Muscle of arm (tissue), 14 donors: ENCODE measurements around the gene CYP2U1. TPM values are rescaled to one million over a fixed set of nuclear protein-coding genes. Genes with fewer than 3 reads are reported as not detected.
"Not testable (repeated sequence)": the region's sequence is repeated elsewhere in the genome, so short reads cannot be mapped to it uniquely, and the experiment has no call there.

ENCODE experiments used
- DNase-seq: peaks from one replicate; pipeline ENCODE4 v3.0.0-alpha.2; 2013
- long read RNA-seq, 11 donors: transcript quantifications; one replicate each; lab custom pipeline, GENCODE V29; 2026
- polyA plus RNA-seq, 12 donors: library from polyadenylated mRNA; unstranded; fragments of 120-200 nt; gene quantifications; one replicate each; pipeline ENCODE4 v1.2.1, GENCODE V29; 2013; ENCODE audit not compliant: insufficient read length in 12 of 12

Gene CYP2U1
- polyA plus RNA-seq, result 1 to 10 TPM in 11 of 12 donors, not detected in 1; 4.8 to 7.1 (median 5.3) TPM
- long read RNA-seq, donor 1, full-length matches to known transcripts, result 2 of 2 reads
- long read RNA-seq, donor 1, partial matches to known transcripts, result 0 of 2 reads
- long read RNA-seq, donor 1, other reads (novel, unspliced or antisense), result 0 of 2 reads
- long read RNA-seq, donor 2, full-length matches to known transcripts, result 1 of 1 reads
- long read RNA-seq, donor 2, partial matches to known transcripts, result 0 of 1 reads
- long read RNA-seq, donor 2, other reads (novel, unspliced or antisense), result 0 of 1 reads
- long read RNA-seq, donor 3, full-length matches to known transcripts, result 1 of 1 reads
- long read RNA-seq, donor 3, partial matches to known transcripts, result 0 of 1 reads
- long read RNA-seq, donor 3, other reads (novel, unspliced or antisense), result 0 of 1 reads
- long read RNA-seq, donor 4, result 0 reads
- long read RNA-seq, donor 5, result 0 reads
- long read RNA-seq, donor 6, result 0 reads
- long read RNA-seq, donor 7, full-length matches to known transcripts, result 1 of 1 reads
- long read RNA-seq, donor 7, partial matches to known transcripts, result 0 of 1 reads
- long read RNA-seq, donor 7, other reads (novel, unspliced or antisense), result 0 of 1 reads
- long read RNA-seq, donor 8, full-length matches to known transcripts, result 1 of 1 reads
- long read RNA-seq, donor 8, partial matches to known transcripts, result 0 of 1 reads
- long read RNA-seq, donor 8, other reads (novel, unspliced or antisense), result 0 of 1 reads
- long read RNA-seq, donor 9, full-length matches to known transcripts, result 1 of 1 reads
- long read RNA-seq, donor 9, partial matches to known transcripts, result 0 of 1 reads
- long read RNA-seq, donor 9, other reads (novel, unspliced or antisense), result 0 of 1 reads
- long read RNA-seq, donor 10, full-length matches to known transcripts, result 1 of 1 reads
- long read RNA-seq, donor 10, partial matches to known transcripts, result 0 of 1 reads
- long read RNA-seq, donor 10, other reads (novel, unspliced or antisense), result 0 of 1 reads
- long read RNA-seq, donor 11, full-length matches to known transcripts, result 2 of 2 reads
- long read RNA-seq, donor 11, partial matches to known transcripts, result 0 of 2 reads
- long read RNA-seq, donor 11, other reads (novel, unspliced or antisense), result 0 of 2 reads

GRCh38 chr4:107930821-107931774 lies at the start of gene CYP2U1:
Gene CYP2U1 (plus strand): TSS chr4:107931549. CDS start chr4:107931644, 95 bp downstream.
- peak; percentile 80 for DNase-seq

GRCh38 chr4:107885865-107886264 lies 45.5 kb upstream of the CYP2U1 start:
- no peak for DNase-seq

GRCh38 chr4:107888237-107888636 lies 43.1 kb upstream of the CYP2U1 start:
- DNase-seq, result no peak

GRCh38 chr4:107890779-107891178 lies 40.6 kb upstream of the CYP2U1 start:
- DNase-seq, result no peak

- DNase-seq, result no peak
Measured at GRCh38 chr4:107891299-107891698, 40.0 kb upstream of the CYP2U1 start.

- no peak for DNase-seq
Measured at GRCh38 chr4:107893171-107894137, 37.9 kb upstream of the CYP2U1 start.

GRCh38 chr4:107894138-107894603 lies 37.2 kb upstream of the CYP2U1 start:
- DNase-seq, result no peak

- DNase-seq, result no peak
Measured at GRCh38 chr4:107896158-107896645, 35.1 kb upstream of the CYP2U1 start.

GRCh38 chr4:107896646-107897045 lies 34.7 kb upstream of the CYP2U1 start:
- no peak for DNase-seq

GRCh38 chr4:107897823-107898222 lies 33.5 kb upstream of the CYP2U1 start:
- no peak for DNase-seq

GRCh38 chr4:107900067-107900466 lies 31.3 kb upstream of the CYP2U1 start:
- no peak for DNase-seq

- DNase-seq, result no peak
Measured at GRCh38 chr4:107900508-107900907, 30.8 kb upstream of the CYP2U1 start.

- no peak for DNase-seq
Measured at GRCh38 chr4:107901213-107901934, 30.0 kb upstream of the CYP2U1 start.

- DNase-seq, result no peak
Measured at GRCh38 chr4:107902715-107903114, 28.6 kb upstream of the CYP2U1 start.

- DNase-seq, result not testable (repeated sequence)
Measured at GRCh38 chr4:107905082-107905481, 26.3 kb upstream of the CYP2U1 start.

GRCh38 chr4:107906458-107907100 lies 24.8 kb upstream of the CYP2U1 start:
- DNase-seq, result no peak

- DNase-seq, result no peak
Measured at GRCh38 chr4:107908377-107908776, 23.0 kb upstream of the CYP2U1 start.

GRCh38 chr4:107913283-107913899 lies 18.0 kb upstream of the CYP2U1 start:
- DNase-seq, result peak; percentile 81
